ENCODE measurements around the gene FLNB.

FLNB gene

GRCh38 chr3:58049143-58049785 is 41.0 kb downstream of the FLNB start:
- TF ChIP-seq EGR1 (IDR thresholded peaks at IDR 0.05), result no peak
- peak; percentile 95 for TF ChIP-seq TCF12 (IDR thresholded peaks at IDR 0.05; ENCODE audit: low read depth)
- peak; percentile 61; the same call in 1 of the 2 replicates for TF ChIP-seq MAX (IDR thresholded peaks at IDR 0.05)
- peak; percentile 85 for TF ChIP-seq FOXM1 (IDR thresholded peaks at IDR 0.05; ENCODE audit: borderline replicate concordance, low read depth)
- no peak; the same call in 1 of the 2 replicates for TF ChIP-seq YY1 (IDR thresholded peaks at IDR 0.05; ENCODE audit: low read depth)
- peak; percentile 85 for TF ChIP-seq NFIC (IDR thresholded peaks at IDR 0.05)
- peak; percentile 37; the same call in 1 of the 2 replicates for TF ChIP-seq RAD21 (IDR thresholded peaks at IDR 0.05; ENCODE audit: low read depth)
- TF ChIP-seq, protein P1, sequence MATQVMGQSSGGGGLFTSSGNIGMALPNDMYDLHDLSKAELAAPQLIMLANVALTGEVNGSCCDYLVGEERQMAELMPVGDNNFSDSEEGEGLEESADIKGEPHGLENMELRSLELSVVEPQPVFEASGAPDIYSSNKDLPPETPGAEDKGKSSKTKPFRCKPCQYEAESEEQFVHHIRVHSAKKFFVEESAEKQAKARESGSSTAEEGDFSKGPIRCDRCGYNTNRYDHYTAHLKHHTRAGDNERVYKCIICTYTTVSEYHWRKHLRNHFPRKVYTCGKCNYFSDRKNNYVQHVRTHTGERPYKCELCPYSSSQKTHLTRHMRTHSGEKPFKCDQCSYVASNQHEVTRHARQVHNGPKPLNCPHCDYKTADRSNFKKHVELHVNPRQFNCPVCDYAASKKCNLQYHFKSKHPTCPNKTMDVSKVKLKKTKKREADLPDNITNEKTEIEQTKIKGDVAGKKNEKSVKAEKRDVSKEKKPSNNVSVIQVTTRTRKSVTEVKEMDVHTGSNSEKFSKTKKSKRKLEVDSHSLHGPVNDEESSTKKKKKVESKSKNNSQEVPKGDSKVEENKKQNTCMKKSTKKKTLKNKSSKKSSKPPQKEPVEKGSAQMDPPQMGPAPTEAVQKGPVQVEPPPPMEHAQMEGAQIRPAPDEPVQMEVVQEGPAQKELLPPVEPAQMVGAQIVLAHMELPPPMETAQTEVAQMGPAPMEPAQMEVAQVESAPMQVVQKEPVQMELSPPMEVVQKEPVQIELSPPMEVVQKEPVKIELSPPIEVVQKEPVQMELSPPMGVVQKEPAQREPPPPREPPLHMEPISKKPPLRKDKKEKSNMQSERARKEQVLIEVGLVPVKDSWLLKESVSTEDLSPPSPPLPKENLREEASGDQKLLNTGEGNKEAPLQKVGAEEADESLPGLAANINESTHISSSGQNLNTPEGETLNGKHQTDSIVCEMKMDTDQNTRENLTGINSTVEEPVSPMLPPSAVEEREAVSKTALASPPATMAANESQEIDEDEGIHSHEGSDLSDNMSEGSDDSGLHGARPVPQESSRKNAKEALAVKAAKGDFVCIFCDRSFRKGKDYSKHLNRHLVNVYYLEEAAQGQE (IDR thresholded peaks at IDR 0.05; ENCODE audit: low read depth), result no peak; the same call in 1 of the 2 replicates
- TF ChIP-seq CEBPB (IDR thresholded peaks at IDR 0.05), result peak; percentile 58; the same call in 1 of the 2 replicates
- TF ChIP-seq TAF1 (IDR thresholded peaks at IDR 0.05; ENCODE audit: low read depth), result peak; percentile 29; the same call in 1 of the 2 replicates
- no peak; the same call in 1 of the 2 replicates for TF ChIP-seq ZBTB7A (IDR thresholded peaks at IDR 0.05; ENCODE audit: low read depth)
- TF ChIP-seq EP300 (IDR thresholded peaks at IDR 0.05; ENCODE audit: borderline replicate concordance), result peak; percentile 90
- TF ChIP-seq TEAD4 (IDR thresholded peaks at IDR 0.05), result peak; percentile 95
- peak; percentile 63; the same call in 1 of the 2 replicates for TF ChIP-seq CREB1 (IDR thresholded peaks at IDR 0.05; ENCODE audit: low read depth)
- TF ChIP-seq, protein P2, sequence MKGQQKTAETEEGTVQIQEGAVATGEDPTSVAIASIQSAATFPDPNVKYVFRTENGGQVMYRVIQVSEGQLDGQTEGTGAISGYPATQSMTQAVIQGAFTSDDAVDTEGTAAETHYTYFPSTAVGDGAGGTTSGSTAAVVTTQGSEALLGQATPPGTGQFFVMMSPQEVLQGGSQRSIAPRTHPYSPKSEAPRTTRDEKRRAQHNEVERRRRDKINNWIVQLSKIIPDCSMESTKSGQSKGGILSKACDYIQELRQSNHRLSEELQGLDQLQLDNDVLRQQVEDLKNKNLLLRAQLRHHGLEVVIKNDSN (IDR thresholded peaks at IDR 0.05), result no peak; the same call in 1 of the 2 replicates

- TF ChIP-seq NFIC (IDR thresholded peaks at IDR 0.05) (0 out of 2 replicates have a peak, but pooled peaks have one; percentile 36), YY1 (IDR thresholded peaks at IDR 0.05; ENCODE audit: low read depth) (no peak), CEBPB (IDR thresholded peaks at IDR 0.05) (peak; percentile 99), ZBTB7A (IDR thresholded peaks at IDR 0.05; ENCODE audit: low read depth) (no peak), MAX (IDR thresholded peaks at IDR 0.05) (peak; percentile 53; the same call in 1 of the 2 replicates), EGR1 (IDR thresholded peaks at IDR 0.05) (no peak), TEAD4 (IDR thresholded peaks at IDR 0.05) (peak; percentile 47; the same call in 1 of the 2 replicates), EP300 (IDR thresholded peaks at IDR 0.05; ENCODE audit: borderline replicate concordance) (peak; percentile 46), TCF12 (IDR thresholded peaks at IDR 0.05; ENCODE audit: low read depth) (peak; percentile 32; the same call in 1 of the 2 replicates)
Observed at GRCh38 chr3:58051196-58051595, 43.0 kb downstream of the FLNB start.

DNA sequence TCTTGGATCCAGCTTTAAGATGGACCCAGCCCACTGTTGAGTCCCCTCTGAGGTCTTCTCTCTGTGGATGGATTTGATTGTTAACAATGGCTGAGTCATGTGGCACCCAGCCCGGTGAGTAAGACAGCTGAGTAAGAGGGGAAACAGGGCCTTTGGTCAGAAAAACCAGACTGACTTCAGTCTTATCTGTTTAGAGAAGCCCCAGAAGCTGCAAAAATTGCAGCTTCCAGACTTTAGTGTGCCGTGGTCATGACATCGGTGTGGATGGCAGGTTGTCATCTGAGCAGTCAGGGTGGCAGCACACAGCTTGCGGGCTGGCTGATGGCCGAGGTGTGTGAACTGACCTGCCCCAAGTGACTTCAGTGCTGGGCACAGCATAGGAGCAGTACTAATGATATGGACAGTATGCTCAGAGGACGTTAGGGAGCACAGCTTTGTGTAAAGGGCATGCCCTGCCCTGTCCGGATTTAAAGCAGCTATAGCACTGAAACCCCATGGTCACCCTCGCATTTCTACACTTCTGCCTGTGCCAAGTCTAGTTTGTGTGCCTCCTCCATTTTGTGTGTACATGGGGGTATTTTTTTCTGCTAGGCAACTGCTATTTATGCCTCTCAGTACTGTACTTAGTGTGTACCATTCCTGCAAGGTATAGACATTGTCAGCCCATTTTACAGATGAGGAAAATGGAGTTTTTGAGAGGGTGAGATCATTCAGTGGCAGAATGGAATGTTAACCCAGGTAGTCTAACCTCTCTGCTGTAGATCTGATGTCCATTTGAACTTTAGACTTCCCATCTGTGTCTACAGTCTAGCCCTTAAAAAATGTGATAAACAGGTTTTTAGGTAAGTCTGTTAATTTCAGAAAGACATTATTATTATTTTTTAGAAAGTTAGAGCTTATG is 44.4 kb downstream of the FLNB start:
- TF ChIP-seq, protein P1 (IDR thresholded peaks at IDR 0.05; ENCODE audit: low read depth), result no peak
- no peak for TF ChIP-seq TAF1 (IDR thresholded peaks at IDR 0.05; ENCODE audit: low read depth)
- peak; percentile 17; the same call in 1 of the 2 replicates for TF ChIP-seq CEBPB (IDR thresholded peaks at IDR 0.05)
- TF ChIP-seq, protein P2 (IDR thresholded peaks at IDR 0.05), result peak; percentile 60
- TF ChIP-seq EP300 (IDR thresholded peaks at IDR 0.05; ENCODE audit: borderline replicate concordance), result peak; percentile 74; the same call in 1 of the 2 replicates
- TF ChIP-seq TEAD4 (IDR thresholded peaks at IDR 0.05), result 0 out of 2 replicates have a peak, but pooled peaks have one; percentile 20
- no peak; the same call in 1 of the 2 replicates for TF ChIP-seq YY1 (IDR thresholded peaks at IDR 0.05; ENCODE audit: low read depth)
- no peak for TF ChIP-seq MAX (IDR thresholded peaks at IDR 0.05)
- peak; percentile 91 for TF ChIP-seq NFIC (IDR thresholded peaks at IDR 0.05)
- no peak for TF ChIP-seq EGR1 (IDR thresholded peaks at IDR 0.05)
- peak; percentile 57 for TF ChIP-seq TCF12 (IDR thresholded peaks at IDR 0.05; ENCODE audit: low read depth)
- TF ChIP-seq ZBTB7A (IDR thresholded peaks at IDR 0.05; ENCODE audit: low read depth), result peak; percentile 63; the same call in 1 of the 2 replicates
- TF ChIP-seq FOXM1 (IDR thresholded peaks at IDR 0.05; ENCODE audit: borderline replicate concordance, low read depth), result no peak
- 0 out of 2 replicates have a peak, but pooled peaks have one; percentile 1 for TF ChIP-seq RAD21 (IDR thresholded peaks at IDR 0.05; ENCODE audit: low read depth)
- no peak for TF ChIP-seq CREB1 (IDR thresholded peaks at IDR 0.05; ENCODE audit: low read depth)

DNA sequence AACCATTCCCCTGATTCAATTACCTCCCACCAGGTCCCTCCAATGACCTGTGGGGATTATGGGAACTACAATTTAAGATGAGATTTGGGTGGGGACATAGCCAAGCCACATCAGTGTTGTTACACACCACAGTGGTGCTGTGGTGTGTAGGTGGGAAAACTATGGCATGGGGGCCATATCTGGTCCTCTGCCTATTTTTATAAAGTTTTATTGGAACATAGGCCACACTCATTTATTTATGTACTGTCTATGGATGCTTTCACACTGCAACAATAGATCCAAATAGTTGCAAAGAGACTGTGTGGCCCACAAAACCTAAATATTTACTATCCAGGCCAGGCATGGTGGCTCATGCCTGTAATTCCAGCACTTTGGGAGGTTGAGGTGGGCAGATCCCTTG is 46.4 kb downstream of the FLNB start:
- no peak for TF ChIP-seq EP300 (IDR thresholded peaks at IDR 0.05; ENCODE audit: borderline replicate concordance)
- TF ChIP-seq MAX (IDR thresholded peaks at IDR 0.05), result no peak
- TF ChIP-seq TAF1 (IDR thresholded peaks at IDR 0.05; ENCODE audit: low read depth), result no peak
- no peak for TF ChIP-seq CEBPB (IDR thresholded peaks at IDR 0.05)
- TF ChIP-seq YY1 (IDR thresholded peaks at IDR 0.05; ENCODE audit: low read depth), result no peak
- no peak for TF ChIP-seq EGR1 (IDR thresholded peaks at IDR 0.05)
- no peak for TF ChIP-seq TEAD4 (IDR thresholded peaks at IDR 0.05)
- no peak for TF ChIP-seq NFIC (IDR thresholded peaks at IDR 0.05)
- TF ChIP-seq FOXM1 (IDR thresholded peaks at IDR 0.05; ENCODE audit: borderline replicate concordance, low read depth), result no peak
- TF ChIP-seq, protein P2 (IDR thresholded peaks at IDR 0.05), result no peak
- TF ChIP-seq, protein P1 (IDR thresholded peaks at IDR 0.05; ENCODE audit: low read depth), result no peak
- no peak for TF ChIP-seq ZBTB7A (IDR thresholded peaks at IDR 0.05; ENCODE audit: low read depth)
- no peak for TF ChIP-seq TCF12 (IDR thresholded peaks at IDR 0.05; ENCODE audit: low read depth)
- no peak for TF ChIP-seq RAD21 (IDR thresholded peaks at IDR 0.05; ENCODE audit: low read depth)
- TF ChIP-seq CREB1 (IDR thresholded peaks at IDR 0.05; ENCODE audit: low read depth), result no peak

Data from Ishikawa (cell line).